ENCODE results near the gene SERTAD3.

The SERTAD3 gene

DNA sequence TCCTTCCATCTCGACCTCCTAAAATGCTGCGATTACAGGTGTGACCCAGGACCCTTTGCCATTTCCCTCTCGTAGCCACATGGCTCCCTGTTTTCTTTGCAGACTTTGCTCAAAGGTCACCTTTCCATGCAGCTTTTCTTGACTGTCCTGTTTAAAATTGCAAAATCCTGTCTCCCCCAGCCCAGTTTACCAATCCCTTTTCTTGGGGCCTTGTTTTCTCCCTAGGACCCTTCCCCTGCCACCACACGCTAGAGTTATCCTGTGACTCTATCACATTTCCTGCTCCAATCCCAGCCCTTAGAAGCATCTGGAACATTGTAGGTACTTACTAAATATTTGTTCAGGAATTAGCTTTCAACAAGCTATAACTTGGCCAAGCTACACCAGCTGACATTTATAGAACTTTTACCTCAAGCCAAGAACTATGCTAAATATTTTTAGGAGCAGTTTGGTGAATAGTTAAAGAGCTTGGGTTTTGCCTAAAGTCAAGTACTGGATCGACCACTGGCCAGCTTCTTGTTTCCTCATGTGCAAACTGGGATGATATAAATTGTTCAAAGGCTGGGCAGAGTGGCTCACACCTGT lies 9.1 kb upstream of the SERTAD3 start:
- Histone ChIP-seq H3K4me3 (ENCODE audit: low read depth, low read length) (no peak overlapping the region), H3K9me3 (ENCODE audit: severe bottlenecking) (peaks cover 2% of the 10 kb centered on the region), H3K36me3 (no peaks in the 10 kb centered on the region), H3K27ac (no peak overlapping the region), H3K27me3 (ENCODE audit: insufficient read depth, low read depth, severe bottlenecking) (no peaks in the 10 kb centered on the region)
- TF ChIP-seq CTCF (IDR thresholded peaks at IDR 0.05; ENCODE audit: low read depth, low read length), result no peak
- no peak for DNase-seq

- Histone ChIP-seq H3K27me3 (ENCODE audit: insufficient read depth, low read depth, severe bottlenecking) (no peaks in the 10 kb centered on the region), H3K9me3 (ENCODE audit: severe bottlenecking) (peaks cover 2% of the 10 kb centered on the region), H3K27ac (no peak overlapping the region), H3K36me3 (no peaks in the 10 kb centered on the region), H3K4me3 (ENCODE audit: low read depth, low read length) (no peak overlapping the region)
- no peak for TF ChIP-seq CTCF (IDR thresholded peaks at IDR 0.05; ENCODE audit: low read depth, low read length)
- DNase-seq, result no peak
Measured at GRCh38 chr19:40452016-40452415, 7.9 kb upstream of the SERTAD3 start.

DNA sequence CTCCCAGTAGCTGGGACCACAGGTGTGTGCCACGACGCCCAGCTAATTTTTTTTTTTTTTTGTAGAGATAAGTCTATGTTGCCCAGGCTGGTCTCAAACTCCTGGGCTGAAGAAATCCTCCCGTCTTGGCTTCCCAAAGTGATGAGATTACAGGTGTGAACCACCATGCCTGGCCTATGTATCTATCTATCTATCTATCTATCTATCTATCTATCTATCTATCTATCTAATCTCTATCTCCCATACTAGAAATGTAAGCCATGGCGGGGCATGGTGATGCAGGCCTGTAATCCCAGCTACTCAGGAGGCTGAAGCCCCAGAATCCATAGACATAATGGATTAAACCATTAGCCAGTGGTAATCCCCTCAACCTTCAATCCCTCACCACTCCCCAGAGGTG lies 6.5 kb upstream of the SERTAD3 start:
- Histone ChIP-seq H3K27ac (no peak overlapping the region), H3K36me3 (no peaks in the 10 kb centered on the region), H3K4me3 (ENCODE audit: low read depth, low read length) (no peak overlapping the region), H3K27me3 (ENCODE audit: insufficient read depth, low read depth, severe bottlenecking) (no peaks in the 10 kb centered on the region), H3K9me3 (ENCODE audit: severe bottlenecking) (peaks cover 2% of the 10 kb centered on the region)
- no peak for TF ChIP-seq CTCF (IDR thresholded peaks at IDR 0.05; ENCODE audit: low read depth, low read length)
- peak; percentile 51 for DNase-seq

DNA sequence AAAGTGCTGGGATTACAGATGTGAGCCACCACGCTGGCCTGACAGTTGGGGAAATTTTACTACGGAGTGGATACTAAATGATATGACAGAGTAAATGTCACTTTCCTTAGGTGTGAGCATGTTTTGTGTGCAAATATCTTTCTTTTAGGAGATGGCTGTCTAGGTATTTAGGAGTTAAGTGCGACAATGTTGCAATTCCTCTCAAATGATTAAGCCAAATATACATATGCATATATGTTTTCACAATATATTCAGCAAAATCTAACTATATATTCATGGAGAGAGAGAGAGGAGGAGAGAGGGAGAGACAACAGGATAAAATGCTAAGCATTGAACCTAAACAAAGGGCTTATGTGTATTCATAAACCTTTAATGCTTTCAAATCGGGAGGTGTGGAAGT lies 5.4 kb upstream of the SERTAD3 start:
- no peak overlapping the region for H3K4me3 ChIP-seq (ENCODE audit: low read depth, low read length)
- H3K36me3 ChIP-seq, result no peaks in the 10 kb centered on the region
- no peak overlapping the region for H3K27ac ChIP-seq
- TF ChIP-seq CTCF (IDR thresholded peaks at IDR 0.05; ENCODE audit: low read depth, low read length), result no peak
- DNase-seq, result no peak
- H3K27me3 ChIP-seq (ENCODE audit: insufficient read depth, low read depth, severe bottlenecking), result no peaks in the 10 kb centered on the region
- peaks cover 2% of the 10 kb centered on the region for H3K9me3 ChIP-seq (ENCODE audit: severe bottlenecking)

GRCh38 chr19:40446263-40446784 lies 2.2 kb upstream of the SERTAD3 start:
- no peak for TF ChIP-seq CTCF (IDR thresholded peaks at IDR 0.05; ENCODE audit: low read depth, low read length)
- H3K9me3 ChIP-seq (ENCODE audit: severe bottlenecking), result no peaks in the 10 kb centered on the region
- no peak overlapping the region for H3K27ac ChIP-seq
- H3K36me3 ChIP-seq, result peaks cover 7% of the 10 kb centered on the region
- no peaks in the 10 kb centered on the region for H3K27me3 ChIP-seq (ENCODE audit: insufficient read depth, low read depth, severe bottlenecking)
- DNase-seq, result no peak
- H3K4me3 ChIP-seq (ENCODE audit: low read depth, low read length), result no peak overlapping the region

DNA sequence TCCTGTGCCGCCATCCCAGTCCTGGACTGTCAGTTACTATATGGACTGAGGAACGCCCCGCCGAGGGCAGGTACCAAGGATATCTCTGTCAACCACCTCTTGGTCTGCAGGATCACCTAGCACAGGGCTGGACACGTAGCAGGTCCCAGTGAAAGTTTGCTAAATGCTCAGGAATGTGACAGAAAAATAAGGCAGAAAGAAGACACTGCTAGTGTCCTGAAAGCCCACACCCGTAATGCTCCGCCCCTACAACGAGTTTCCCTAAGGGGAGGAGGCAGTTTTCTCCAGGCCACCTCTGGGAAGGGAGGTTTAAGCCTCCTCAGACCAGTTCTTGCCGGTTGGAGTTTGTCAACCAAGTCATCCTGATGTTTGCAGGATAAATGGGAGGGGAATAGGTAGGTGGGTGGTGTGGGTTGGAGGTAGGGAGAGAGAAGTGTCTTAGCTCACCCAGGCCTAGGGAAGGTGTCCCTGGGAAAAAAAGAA lies 1.7 kb upstream of the SERTAD3 start:
- peak; percentile 59 for DNase-seq
- Histone ChIP-seq H3K27ac (no peak overlapping the region; the same call in 1 of the 2 replicates), H3K4me3 (ENCODE audit: low read depth, low read length) (no peak overlapping the region), H3K36me3 (peaks cover 12% of the 10 kb centered on the region), H3K27me3 (ENCODE audit: insufficient read depth, low read depth, severe bottlenecking) (no peaks in the 10 kb centered on the region), H3K9me3 (ENCODE audit: severe bottlenecking) (no peaks in the 10 kb centered on the region)
- no peak for TF ChIP-seq CTCF (IDR thresholded peaks at IDR 0.05; ENCODE audit: low read depth, low read length)

Measured in WERI-Rb-1 (cell line).